ENCODE results near the gene KIF20B. TPM values are rescaled to one million over a fixed set of nuclear protein-coding genes. Genes with fewer than 3 reads are reported as not detected.
A peak's percentile ranks its signal among the peaks of the same experiment; 100 is the strongest.

KIF20B gene, protein sequence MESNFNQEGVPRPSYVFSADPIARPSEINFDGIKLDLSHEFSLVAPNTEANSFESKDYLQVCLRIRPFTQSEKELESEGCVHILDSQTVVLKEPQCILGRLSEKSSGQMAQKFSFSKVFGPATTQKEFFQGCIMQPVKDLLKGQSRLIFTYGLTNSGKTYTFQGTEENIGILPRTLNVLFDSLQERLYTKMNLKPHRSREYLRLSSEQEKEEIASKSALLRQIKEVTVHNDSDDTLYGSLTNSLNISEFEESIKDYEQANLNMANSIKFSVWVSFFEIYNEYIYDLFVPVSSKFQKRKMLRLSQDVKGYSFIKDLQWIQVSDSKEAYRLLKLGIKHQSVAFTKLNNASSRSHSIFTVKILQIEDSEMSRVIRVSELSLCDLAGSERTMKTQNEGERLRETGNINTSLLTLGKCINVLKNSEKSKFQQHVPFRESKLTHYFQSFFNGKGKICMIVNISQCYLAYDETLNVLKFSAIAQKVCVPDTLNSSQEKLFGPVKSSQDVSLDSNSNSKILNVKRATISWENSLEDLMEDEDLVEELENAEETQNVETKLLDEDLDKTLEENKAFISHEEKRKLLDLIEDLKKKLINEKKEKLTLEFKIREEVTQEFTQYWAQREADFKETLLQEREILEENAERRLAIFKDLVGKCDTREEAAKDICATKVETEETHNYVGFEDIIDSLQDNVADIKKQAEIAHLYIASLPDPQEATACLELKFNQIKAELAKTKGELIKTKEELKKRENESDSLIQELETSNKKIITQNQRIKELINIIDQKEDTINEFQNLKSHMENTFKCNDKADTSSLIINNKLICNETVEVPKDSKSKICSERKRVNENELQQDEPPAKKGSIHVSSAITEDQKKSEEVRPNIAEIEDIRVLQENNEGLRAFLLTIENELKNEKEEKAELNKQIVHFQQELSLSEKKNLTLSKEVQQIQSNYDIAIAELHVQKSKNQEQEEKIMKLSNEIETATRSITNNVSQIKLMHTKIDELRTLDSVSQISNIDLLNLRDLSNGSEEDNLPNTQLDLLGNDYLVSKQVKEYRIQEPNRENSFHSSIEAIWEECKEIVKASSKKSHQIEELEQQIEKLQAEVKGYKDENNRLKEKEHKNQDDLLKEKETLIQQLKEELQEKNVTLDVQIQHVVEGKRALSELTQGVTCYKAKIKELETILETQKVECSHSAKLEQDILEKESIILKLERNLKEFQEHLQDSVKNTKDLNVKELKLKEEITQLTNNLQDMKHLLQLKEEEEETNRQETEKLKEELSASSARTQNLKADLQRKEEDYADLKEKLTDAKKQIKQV (N-terminal part only)
- total RNA-seq, result 14.2 and 21.6 TPM in 2 replicates

DNA sequence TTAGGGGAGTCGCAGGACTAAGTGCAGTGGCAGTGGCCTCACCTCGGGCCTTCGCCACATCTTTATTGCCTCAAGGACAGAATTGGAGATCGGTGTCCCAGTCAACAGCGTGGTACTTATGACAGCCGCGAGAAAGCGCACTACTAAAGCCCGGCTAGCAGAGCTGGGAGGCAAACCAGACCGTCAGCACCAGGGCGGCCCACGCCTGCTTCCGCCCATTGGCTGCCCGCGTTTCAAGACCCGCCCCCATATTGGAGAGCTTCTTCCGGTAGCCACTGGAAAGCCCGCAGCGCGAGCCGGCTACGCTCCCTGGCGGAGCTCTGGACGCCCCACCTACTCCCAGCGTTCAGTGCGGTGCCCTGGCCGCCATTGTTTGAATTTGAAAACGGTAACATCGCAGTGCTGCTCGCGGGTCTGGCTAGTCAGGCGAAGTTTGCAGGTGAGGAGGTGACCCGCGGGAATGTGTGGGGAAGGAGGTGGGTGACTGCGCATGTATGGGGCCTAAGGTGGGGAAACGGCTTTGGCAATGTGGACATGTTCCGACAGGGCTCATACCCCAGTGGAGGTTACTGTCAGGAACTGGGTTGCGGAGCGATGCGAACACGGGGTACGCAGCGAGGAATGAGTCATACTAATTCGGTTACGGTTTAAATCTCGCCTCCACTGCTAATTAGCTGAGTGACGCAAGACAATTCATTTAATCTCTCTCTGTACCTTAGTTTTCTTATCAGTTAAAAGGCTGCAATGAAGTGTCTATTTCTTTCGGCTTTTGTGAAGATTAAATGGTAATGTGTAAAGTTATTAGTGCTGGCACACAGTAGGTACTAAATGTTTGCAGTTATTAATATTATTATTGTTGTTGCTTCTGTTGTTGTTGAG, at the start of gene KIF20B:
Gene KIF20B, plus strand, starts transcription at position 349 of the 879 bp plus-strand sequence. CDS start 3,705 bp downstream, outside the sequence.
- peak; percentile 88 for DNase-seq (ENCODE audit: low read depth, low spot score)

DNA sequence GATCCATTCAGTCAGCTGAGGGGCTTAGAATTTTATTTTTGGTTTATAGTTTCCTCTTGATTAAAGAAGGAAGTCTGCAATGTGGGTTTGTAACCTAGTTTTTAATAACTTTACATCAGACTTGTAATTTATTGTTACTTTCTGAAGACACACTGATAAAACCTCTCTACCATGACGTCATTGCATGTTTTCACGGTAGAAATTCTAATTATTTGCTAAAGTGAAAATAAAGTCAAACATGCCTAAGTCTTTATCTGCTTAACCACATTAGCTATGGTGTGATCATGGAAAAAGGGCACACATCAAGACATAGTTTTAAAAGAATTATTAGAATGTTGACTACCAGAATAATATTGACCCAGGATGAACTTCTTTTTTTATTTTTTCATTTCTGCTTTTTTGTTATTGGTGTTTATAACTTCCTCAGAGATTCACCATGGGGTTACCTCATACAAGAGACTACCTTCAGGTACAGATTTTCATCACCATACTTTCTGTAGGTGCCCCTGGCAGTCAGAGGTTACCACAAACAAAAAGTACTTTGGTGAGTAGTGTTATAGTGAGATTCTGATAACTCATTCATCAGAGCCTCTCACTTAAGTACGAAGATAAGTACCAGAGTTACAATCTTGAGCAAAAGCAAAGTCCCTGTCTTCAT, 49.3 kb upstream of the KIF20B start:
- no peak for DNase-seq (ENCODE audit: low read depth, low spot score)

DNA sequence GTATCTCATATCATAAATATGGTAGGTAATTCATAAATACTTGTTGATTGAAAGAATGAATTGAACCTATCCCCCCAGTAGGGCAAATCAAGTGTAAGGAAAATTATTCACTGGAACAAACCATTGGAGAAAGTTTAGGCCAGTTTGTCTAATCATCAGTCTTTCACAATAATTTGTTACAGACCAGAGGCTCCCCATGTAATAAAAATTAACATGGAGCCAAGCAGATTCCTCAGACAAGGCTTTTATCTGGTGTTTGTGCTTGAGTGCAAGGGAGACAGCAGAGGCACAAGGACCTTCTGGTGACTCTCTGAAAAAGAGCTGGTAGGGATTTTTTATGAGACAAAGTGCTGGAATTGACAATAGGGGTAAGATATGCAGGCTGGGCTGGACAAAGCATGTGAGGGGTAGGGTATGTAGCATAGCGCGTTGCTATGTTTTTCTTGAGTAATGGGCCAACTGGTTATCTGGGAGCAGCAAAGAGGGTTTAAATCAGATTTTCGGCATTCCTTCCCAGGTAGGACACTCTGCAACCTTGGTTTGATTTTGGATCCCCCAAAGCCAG, 48.5 kb upstream of the KIF20B start:
- no peak for DNase-seq (ENCODE audit: low read depth, low spot score)

DNA sequence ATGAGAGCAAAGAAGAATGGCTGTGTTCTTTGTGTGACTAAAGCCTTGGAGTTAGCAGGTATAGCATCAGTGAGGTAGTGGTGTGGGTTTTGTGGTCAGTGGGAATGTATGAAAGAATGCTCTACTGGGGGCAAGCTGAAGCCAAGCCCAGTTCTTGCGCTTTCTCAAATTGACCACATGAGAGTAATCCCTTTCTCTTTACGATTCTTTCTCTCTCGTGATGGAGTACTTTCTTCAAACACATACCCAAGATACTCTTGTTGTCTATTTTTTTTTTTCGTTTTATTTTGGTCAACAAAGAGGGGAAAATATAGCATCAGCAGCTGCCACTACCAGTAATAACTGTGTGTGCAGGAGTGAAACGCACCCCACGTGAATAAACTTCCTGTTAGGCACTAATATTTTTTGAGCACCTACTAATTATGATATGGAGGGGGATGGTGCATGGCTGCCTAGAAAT, 48.0 kb upstream of the KIF20B start:
- DNase-seq (ENCODE audit: low read depth, low spot score), result no peak

DNA sequence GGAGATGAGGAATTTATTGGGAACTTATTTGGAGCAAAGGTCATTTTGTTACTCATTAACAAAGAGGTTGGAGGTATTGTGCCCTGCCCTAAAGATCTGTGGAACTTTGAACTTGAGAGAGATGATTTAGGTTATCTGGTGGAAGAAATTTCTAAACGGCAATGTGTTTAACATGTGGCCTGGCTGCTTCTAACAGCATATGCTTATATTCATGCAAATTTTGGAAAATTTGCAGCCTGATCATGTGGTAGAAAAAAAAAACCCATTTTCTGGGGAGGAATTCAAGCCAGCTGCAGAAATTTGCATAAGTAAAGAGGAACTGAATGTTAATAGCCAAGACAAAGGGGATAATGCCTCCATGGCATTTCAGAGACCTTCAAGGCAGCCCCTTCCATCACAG, 45.7 kb upstream of the KIF20B start:
- DNase-seq (ENCODE audit: low read depth, low spot score), result no peak

DNA sequence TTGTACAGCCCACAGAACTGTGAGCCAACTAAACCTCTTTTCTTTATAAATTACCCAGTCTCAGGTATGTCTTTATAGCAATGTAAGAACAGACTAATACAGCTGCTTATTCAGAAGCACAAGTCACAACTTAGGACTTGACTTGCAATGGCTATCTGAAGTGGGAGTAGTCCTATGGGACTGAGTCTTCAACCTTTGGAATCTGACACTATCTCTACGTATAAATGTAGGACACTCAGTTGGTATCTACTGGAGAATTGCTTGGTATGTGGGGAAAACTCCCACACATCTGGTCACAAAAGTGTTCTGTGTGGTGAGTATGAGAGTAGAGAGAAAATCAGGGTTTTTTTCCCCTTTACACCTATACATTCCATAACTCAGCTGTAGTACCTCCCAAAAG, 44.1 kb upstream of the KIF20B start:
- DNase-seq (ENCODE audit: low read depth, low spot score), result no peak

DNA sequence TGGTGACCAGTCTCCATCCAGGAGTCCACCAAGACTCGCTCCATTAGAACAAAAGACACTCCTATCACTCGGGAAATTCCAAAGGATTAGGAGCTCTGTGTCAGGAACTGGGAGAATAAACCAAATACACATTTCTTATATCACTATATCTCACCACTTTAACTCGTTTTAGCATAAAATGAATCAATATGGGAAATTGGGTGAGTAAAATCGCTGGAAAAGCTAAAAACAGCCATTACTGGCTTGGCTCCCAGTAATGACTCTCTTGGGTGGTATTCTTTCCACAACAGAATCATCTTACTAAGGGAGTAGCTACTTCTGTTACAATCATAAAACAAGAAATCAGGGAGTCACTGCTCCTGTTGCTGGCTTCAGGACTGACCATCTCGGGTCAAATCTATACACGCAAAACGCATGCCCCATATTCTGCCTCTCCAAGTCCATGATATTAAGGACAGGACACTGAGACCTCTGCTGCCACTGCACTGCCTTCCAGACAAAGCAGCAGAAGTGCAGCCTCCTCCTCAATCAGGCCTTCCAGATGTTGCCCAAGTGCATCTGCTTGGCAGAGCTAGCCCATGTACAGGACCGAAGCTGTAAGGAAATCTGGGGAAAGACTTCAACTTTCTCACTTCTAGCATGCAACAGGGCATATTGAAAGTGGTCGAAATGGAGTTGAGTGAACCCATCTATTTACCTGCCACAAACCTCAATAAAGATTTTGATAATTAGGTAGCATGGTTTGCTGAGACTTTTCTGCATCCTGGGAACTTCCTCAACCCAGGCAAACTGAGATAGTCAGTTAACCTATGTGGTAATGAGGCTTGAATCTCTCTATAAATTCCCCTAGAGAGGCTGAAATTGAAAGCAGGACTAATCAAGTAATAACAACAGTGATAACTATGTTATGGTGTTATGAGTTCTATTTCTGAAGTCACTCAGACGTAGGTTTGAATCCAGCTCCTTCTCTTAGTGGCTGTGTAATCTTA, 42.0 kb upstream of the KIF20B start:
- no peak for DNase-seq (ENCODE audit: low read depth, low spot score)

DNA sequence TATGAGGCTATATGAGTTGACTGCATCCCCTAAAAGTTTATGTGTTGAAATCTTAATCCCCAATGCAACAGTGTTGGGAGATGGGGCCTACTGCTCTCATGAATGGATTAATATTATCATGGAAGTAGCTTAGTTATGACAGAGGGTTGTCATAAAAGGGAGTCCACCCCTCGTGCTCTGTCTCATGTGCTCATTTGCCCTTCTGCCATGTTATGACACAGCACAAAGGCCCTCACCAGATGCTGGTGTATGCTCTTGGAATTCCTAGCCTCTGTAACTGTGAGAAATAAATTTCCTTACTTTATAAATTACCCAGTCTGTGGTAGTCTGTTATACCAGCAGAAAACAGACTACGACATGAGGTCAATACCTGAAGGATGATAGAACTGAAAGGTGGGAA, 38.8 kb upstream of the KIF20B start:
- DNase-seq (ENCODE audit: low read depth, low spot score), result no peak

DNA sequence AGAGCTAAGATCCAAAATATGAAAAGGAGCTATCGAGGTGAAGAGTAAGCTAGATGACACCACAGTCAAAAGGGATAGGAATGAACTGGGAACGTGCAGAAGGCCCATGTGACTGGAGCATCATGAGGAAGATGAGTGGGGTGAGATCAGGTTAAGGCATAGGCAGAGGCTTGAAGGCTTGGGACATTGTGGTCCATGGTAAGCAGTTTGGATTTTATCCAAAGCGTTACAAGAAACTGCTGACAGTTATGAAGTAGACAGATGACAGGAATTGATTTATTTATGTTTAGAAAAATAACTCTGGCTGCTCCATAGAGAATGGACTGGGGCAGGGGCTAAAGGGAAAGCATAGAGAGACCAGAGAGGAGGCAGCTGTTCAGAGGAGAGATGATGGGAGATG, 38.2 kb upstream of the KIF20B start:
- no peak for DNase-seq (ENCODE audit: low read depth, low spot score)

DNA sequence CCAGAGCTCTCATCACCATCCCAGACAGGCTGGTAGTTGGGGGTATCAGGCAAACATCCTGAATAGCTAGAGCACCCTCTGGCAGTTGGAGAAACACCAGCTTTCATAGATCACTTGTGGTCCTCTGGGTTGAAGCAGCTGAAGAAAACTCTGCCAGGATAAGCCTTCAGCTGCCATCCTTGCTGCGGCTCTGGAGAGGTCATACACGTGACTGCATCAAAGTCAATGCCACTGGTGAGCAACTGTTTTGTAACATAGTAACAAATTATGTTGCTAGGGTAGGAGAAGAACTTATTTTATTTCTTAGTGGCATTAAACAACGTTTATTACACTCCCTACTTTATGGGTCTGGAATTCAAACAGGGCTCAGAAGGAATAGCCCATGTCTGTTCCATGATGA, 37.2 kb upstream of the KIF20B start:
- DNase-seq (ENCODE audit: low read depth, low spot score), result no peak

DNA sequence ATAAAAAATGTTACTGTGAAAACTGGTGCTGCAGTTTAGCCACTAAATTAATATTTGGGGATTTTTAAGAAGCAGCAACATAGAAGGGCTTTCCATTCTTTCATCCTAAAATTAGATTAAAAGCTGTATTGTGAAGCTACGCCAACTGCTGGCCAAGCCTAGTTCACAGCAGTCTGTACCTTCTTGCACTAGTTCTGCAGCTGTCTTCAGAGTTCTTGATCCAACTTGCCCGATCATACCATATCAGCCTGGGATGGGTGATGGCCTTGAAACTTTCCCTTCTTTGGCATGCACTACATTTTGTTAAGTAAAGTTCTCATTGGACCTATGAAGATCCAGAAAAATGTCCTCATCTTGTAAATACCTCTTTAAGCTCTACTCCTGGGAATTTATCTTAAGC, 36.1 kb upstream of the KIF20B start:
- DNase-seq (ENCODE audit: low read depth, low spot score), result no peak

DNA sequence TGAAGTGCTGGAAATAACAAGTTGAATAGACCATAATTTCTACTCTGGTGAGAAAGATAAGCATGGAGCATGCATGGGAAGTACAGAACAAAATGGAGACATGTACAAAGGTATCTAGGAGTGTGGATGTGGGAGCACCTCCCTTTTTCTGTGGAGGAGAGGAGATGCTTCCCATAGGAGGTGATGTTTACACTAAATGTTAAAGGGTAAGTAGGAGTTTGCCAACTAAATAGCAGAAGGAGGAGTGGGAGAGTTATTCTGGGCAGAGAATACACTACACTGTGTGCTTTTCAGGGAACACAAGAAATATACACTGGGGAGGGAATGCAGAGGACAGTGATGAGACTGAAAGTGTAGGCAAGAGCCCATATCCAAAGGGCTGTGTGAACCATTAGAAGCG, 35.3 kb upstream of the KIF20B start:
- no peak for DNase-seq (ENCODE audit: low read depth, low spot score)

DNA sequence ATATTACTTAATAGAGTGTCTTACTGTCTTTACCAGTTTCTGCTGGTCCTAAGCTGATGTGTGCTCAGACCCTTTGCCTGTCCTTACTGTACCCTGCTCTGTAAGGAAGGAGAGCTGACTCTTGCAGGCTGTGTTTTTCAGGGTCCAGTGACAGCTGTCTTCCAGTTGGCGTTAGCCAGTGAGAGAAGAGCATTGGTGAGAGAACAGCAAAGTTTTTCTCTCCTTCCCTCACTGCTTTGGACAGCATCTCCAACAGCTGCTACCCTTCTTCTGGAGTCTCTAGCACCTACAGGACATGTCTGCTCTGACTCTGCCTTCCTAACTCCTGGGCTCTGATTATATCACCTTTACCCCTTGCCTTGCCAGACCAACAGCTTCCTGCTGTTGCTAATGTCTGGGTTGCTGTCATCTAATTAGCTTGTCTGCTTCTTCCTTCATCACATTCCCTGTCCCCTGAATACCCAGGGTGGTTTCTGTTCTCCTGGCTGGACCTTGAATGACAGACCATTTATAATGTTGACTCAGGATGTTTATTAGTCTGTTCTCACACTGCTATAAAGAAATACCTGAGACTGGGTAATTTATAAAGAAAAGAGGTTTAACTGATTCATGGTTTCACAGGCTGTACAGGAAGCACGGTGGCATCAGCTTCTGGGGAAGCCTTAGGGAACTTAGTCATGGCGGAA, 32.9 kb upstream of the KIF20B start:
- no peak for DNase-seq (ENCODE audit: low read depth, low spot score)

DNA sequence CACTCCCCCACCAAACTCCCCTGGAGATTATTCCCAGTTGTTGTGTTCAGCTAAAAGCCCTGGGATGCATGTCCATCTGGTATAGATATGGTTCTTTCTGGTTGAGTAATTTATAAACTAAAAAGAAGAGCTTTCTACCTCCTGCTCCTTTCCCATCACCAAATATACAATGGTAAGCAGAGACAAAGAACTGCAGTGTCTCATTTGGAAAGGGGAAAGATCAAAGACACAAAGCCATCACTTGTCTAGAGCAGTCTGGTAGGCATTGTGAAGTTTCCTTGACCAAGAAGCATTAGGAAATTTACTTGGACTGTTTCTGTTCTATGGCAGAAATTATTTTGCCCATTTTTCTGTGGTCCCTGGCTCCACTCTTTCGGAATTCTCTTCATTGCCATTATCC, 31.4 kb upstream of the KIF20B start:
- no peak for DNase-seq (ENCODE audit: low read depth, low spot score)

DNA sequence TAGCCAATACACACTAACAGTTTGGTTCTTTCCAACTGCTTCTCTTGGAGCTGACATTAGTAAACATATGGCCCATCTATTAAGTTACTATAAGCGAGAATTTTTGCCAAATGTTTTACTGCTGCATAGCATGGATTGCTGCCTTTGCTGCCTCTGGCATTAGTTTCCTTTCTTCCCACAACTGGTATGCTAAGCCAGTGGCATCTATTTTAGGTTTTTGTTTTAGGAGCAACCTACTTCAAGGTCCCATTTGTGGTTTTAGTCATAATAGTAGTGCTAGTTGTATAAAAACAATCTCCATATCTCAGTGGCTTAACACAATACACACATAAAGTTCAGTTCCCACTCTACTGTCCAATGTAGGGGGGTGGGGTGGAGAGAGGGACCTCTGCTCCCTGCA, 30.5 kb upstream of the KIF20B start:
- DNase-seq (ENCODE audit: low read depth, low spot score), result no peak

DNA sequence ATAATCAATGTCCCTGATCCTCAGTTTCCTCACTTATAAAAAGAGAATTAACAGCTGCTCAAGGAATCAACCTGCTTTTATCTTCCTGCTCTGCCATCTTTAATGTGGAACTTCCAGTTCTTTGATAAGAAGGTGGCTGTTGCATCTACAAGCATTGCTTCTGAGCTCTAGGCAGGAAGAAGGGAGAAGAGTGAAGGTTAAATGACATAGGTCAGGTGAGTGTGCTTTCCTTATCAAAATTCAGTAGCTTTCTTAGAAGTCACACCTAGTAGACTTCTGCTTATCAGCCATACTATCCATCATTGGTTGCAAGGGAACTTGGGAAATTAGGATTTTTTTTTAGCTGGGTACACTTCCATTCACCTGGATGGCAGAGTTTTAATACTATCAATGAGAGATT, 24.0 kb upstream of the KIF20B start:
- no peak for DNase-seq (ENCODE audit: low read depth, low spot score)

DNA sequence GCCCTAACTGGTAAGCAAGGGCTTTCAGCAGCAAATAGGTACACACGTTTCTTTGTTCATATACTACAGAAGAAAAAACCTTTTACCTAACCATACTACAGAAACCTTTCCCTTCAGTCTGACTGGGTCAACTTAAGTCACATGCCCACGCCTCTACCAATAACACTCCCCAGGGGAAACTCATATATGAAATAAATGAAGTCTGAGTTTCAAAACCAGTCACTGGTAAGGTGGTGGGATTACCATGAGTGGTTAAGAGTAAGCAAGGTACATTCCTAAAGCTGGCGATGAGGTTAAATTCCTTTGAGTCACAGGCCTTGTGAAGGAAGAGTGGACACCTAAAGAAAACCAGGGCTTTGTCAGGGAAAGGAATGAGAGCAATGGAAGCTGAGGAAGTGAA, 21.4 kb upstream of the KIF20B start:
- no peak for DNase-seq (ENCODE audit: low read depth, low spot score)

DNA sequence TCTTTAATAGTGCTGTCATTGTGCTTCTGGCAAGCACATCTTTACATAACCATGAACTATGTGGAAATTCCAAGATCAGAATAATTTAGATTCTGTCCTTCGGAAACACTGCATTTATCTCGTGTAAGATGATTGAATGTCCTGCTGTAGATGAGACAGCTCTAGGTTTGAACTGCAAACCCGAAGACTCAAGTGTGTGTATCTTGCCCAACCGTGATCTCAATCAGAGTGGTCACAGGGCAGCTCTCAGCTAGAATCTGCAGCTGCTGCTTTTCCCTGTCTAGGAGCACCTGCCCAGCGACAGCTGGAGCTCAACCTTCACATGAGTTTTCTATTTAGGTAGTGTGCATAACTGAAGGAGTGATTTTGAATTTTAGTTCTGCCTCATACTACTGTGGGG, 17.5 kb upstream of the KIF20B start:
- no peak for DNase-seq (ENCODE audit: low read depth, low spot score)

Data from pulmonary artery endothelial cell (primary cell).